Measurements from ENCODE around the gene KCNK3.

The KCNK3 gene

GRCh38 chr2:26723475-26723874 is 31.0 kb downstream of the KCNK3 start:
- H3K4me3 ChIP-seq (ENCODE audit: low read length) = no peak overlapping the region
- DNase-seq (ENCODE audit: low read depth, low spot score) = no peak

GRCh38 chr2:26723991-26724750 is 31.6 kb downstream of the KCNK3 start:
- DNase-seq (ENCODE audit: low read depth, low spot score) = no peak
- H3K4me3 ChIP-seq (ENCODE audit: low read length) = no peak overlapping the region

- DNase-seq (ENCODE audit: low read depth, low spot score) = no peak
- no peak overlapping the region for H3K4me3 ChIP-seq (ENCODE audit: low read length)
Measured at GRCh38 chr2:26724784-26725520, 32.4 kb downstream of the KCNK3 start.

- no peak for DNase-seq (ENCODE audit: low read depth, low spot score)
- H3K4me3 ChIP-seq (ENCODE audit: low read length) = no peak overlapping the region
Measured at GRCh38 chr2:26725521-26725820, 32.9 kb downstream of the KCNK3 start.

GRCh38 chr2:26726228-26726627 is 33.7 kb downstream of the KCNK3 start:
- no peak for DNase-seq (ENCODE audit: low read depth, low spot score)
- no peak overlapping the region for H3K4me3 ChIP-seq (ENCODE audit: low read length)

- DNase-seq (ENCODE audit: low read depth, low spot score) = no peak
- H3K4me3 ChIP-seq (ENCODE audit: low read length) = no peak overlapping the region
Measured at GRCh38 chr2:26727641-26728561, 35.4 kb downstream of the KCNK3 start.

- no peak for DNase-seq (ENCODE audit: low read depth, low spot score)
Measured at GRCh38 chr2:26729311-26729710, 36.8 kb downstream of the KCNK3 start.

DNA sequence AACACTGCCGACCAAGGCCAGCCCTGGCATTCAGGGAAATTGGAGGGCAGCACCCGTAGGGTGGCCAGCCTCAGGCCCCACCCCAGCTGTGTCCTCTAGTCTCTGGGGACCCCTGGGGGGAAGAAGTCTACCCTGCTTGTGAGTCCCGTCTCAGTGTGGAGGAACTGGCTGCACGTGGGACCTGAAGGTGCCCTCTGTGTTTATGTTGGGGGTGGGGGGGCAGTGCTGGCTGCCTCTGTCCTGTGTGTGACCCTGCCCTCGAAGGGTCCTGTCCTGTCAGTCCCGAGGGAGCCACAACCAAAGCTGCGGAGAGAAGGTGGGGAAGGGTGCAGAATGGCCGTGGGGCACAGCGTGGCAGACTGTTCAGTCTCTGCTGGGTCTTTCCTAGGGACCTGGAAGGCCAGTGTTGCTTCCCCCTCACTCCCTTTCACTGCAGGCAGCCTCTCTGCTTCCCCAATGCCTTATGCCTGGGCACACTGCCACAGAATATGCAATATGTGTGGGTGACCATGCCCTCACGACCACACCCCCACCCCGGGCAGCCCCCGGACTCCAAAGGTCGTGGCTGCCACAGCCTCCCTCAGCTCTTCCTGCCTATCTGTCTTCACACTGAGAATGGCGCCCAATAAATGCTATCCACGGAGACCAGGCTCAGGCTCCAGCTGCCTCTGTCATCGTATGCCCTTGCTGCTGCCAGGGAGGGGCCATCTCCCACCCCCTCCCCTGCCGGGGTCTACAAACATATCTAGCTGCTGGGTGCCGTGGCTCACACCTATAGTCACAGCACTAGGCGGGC is 38.2 kb downstream of the KCNK3 start:
- no peak for DNase-seq (ENCODE audit: low read depth, low spot score)
- no peak overlapping the region for H3K4me3 ChIP-seq (ENCODE audit: low read length)

More at GRCh38 chr2:26729311-26729710, 36.8 kb downstream of the KCNK3 start:
- H3K4me3 ChIP-seq (ENCODE audit: low read length) = no peak overlapping the region

GRCh38 chr2:26731714-26732113 is 39.2 kb downstream of the KCNK3 start:
- no peak overlapping the region for H3K4me3 ChIP-seq (ENCODE audit: low read length)
- no peak for DNase-seq (ENCODE audit: low read depth, low spot score)

DNA sequence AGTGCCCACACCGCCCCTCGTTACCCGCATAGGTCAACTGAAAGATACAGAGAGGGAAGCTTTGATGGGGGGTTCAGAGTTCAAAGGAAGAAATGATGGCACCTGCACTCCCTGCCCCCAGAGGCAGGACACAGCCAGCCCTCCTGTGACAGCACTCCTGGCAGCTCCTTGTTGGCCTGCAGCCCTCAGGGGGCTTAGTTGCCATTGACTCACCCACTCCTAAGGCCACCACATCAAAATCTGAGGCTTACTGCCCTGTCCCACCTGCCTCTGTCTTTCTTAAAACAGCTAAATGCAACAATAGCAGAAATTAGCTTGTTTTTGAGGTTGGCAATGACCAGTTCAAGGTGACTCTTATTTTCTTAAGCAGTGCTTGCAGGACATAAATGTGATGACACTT is 39.9 kb downstream of the KCNK3 start:
- DNase-seq (ENCODE audit: low read depth, low spot score) = no peak
- no peak overlapping the region for H3K4me3 ChIP-seq (ENCODE audit: low read length)

- H3K4me3 ChIP-seq (ENCODE audit: low read length) = no peak overlapping the region
- DNase-seq (ENCODE audit: low read depth, low spot score) = no peak
Measured at GRCh38 chr2:26733413-26733812, 40.9 kb downstream of the KCNK3 start.

DNA sequence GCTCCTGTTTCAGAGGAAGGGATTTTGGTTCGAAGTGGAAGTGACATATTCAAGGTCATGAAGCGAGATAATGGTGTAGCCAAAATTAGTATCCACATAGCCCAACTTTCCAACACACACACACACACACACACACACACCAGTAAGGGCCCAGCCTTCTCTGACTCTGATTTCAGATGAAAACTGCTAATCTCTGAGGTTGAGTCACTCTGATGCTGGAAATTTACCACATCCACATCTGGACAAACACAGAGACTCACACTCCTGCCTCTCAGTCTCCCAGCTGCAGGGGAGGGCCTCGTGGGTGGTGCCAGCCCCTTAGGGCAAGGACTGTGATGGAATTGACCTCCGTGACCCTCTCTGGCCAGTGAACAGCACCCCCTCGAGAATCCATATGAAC is 42.6 kb downstream of the KCNK3 start:
- no peak for DNase-seq (ENCODE audit: low read depth, low spot score)
- no peak overlapping the region for H3K4me3 ChIP-seq (ENCODE audit: low read length)

DNA sequence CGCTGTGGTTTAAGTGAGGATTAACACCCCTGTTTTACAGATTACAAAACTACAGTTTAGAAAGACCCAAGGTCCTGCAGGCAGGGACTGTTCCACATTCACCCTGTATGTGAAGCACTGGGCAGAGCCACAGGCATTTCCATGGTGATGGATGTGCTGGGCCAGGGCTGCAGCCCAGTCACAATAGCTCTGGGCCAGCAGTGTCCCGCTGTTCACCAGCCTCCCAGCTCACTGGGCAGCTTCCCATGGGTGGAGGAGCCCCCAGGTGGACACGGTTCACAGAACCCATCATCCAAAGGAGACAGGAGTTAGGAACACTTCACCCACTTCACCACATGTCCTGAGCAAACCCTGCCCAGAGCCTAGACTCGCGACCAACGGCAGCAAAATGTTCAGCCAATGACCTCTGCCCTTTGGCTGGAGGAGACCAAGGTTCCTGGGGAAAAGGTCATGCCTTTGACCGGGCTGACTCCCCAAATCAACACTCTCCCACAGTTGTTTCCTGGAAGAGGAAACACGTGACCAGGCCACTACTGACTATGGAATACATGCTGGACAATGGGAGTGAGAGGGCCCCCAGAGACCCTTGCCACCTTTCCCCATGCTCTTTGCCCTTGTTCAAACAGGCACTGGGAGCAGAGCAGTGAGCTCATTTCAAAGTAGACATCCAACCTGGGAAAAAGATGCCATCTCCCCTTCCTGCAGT is 43.5 kb downstream of the KCNK3 start:
- no peak for DNase-seq (ENCODE audit: low read depth, low spot score)
- H3K4me3 ChIP-seq (ENCODE audit: low read length) = no peak overlapping the region

DNA sequence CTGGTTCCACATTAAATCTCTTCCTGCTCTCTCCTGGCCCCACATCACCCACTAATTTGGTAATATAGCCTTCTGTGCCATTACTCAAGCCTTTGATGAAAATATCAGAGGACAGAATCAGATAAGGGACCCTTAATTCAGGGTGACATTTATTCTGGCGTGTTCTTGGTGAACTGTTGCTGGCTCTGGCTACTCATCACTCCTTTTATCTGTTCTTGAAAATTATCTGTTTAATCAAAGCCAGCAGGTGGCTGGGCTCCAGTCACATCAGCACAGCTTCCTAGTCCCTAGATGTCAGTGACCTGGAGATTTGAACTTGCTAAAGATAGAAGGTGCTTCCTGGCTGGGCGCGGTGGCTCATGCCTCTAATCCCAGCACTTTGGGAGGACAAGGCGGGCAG is 44.7 kb downstream of the KCNK3 start:
- no peak for DNase-seq (ENCODE audit: low read depth, low spot score)
- no peak overlapping the region for H3K4me3 ChIP-seq (ENCODE audit: low read length)

DNA sequence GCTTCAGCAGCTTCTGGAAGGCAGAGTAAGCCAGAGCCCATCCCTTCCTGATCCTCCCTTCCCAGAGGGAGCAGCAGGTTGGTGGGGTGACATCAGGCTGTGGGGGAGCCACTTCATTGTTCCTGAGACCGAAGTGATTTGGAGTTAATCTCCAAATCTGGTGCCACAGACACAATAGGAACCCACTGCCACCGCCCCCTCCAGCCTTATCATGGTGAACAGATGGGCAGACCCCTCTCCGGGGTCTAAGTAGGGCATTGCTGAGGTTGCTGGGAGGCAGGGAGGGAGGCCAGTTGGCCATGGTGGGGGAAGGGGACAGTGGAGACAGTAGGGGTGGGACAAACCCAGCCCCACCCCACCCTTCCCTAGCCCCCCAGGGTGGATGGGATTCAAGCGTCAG is 46.0 kb downstream of the KCNK3 start:
- no peak for DNase-seq (ENCODE audit: low read depth, low spot score)

GRCh38 chr2:26739514-26739913 is 47.0 kb downstream of the KCNK3 start:
- no peak overlapping the region for H3K4me3 ChIP-seq (ENCODE audit: low read length)

More for the DNA sequence above, 46.0 kb downstream of the KCNK3 start:
- no peak overlapping the region for H3K4me3 ChIP-seq (ENCODE audit: low read length)

DNA sequence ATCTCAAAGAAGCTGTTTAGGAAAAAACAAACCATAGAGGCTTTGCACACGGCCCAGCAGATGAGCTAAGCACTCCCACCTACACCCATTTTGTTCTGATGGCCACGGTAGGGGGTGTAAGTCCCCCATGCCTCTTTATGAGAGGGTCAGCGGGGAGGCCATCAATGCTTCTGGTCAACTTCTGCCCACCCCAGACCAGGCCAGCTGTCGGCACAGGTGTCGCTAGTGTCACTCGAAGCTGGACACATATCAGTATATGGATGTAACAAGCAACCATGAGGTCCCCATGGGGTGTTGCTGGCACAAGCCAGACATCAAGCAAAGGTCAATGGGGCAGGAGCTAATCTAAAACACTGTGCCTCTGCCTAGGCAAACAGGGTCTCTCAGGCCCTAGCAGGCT is 47.8 kb downstream of the KCNK3 start:
- no peak overlapping the region for H3K4me3 ChIP-seq (ENCODE audit: low read length)
- DNase-seq (ENCODE audit: low read depth, low spot score) = no peak

More at GRCh38 chr2:26739514-26739913, 47.0 kb downstream of the KCNK3 start:
- no peak for DNase-seq (ENCODE audit: low read depth, low spot score)

DNA sequence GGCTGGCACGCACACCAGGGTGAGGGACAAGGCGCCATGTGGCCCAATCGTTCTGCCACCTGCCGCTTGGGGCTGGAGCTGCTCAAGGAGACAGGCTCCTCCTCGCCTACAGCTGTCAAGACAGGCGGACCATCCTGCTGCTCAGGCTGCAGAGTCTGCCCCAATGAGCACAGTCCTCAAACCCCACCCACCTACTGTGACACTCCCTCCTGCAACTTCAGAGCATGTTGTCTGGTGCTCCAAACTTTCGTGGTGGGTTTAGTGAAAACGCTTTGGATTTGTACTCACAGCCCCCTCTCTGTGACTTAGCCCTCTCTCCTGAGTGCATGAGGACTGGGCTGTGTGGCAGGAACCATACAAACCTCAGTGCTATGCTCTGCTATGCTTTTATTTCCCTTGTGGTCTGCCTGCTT is 48.4 kb downstream of the KCNK3 start:
- H3K4me3 ChIP-seq (ENCODE audit: low read length) = no peak overlapping the region
- peak; percentile 78 for DNase-seq (ENCODE audit: low read depth, low spot score)

Data from Jurkat, Clone E6-1 (cell line).